Measurements from ENCODE around the gene SH3PXD2A.
"Not testable (repeated sequence)": the region's sequence is repeated elsewhere in the genome, so short reads cannot be mapped to it uniquely, and the experiment has no call there.

Gene SH3PXD2A

GRCh38 chr10:103784723-103785418 lies 70.5 kb downstream of the SH3PXD2A start:
- DNase-seq, result no peak

- no peak for DNase-seq
Measured at GRCh38 chr10:103784089-103784488, 71.3 kb downstream of the SH3PXD2A start.

- no peak for DNase-seq
Measured at GRCh38 chr10:103783681-103784080, 71.7 kb downstream of the SH3PXD2A start.

- DNase-seq, result no peak
Measured at GRCh38 chr10:103781329-103782061, 73.9 kb downstream of the SH3PXD2A start.

- no peak for DNase-seq
Measured at GRCh38 chr10:103780242-103781149, 74.9 kb downstream of the SH3PXD2A start.

- no peak for DNase-seq
Measured at GRCh38 chr10:103778358-103779139, 76.8 kb downstream of the SH3PXD2A start.

GRCh38 chr10:103776878-103777591 lies 78.3 kb downstream of the SH3PXD2A start:
- no peak for DNase-seq

GRCh38 chr10:103775776-103776175 lies 79.6 kb downstream of the SH3PXD2A start:
- no peak for DNase-seq

GRCh38 chr10:103772846-103773245 lies 82.5 kb downstream of the SH3PXD2A start:
- DNase-seq, result not testable (repeated sequence)

- DNase-seq, result peak; percentile 54
Measured at GRCh38 chr10:103772096-103772845, 83.1 kb downstream of the SH3PXD2A start.

- no peak for DNase-seq
Measured at GRCh38 chr10:103770139-103770538, 85.2 kb downstream of the SH3PXD2A start.

- DNase-seq, result no peak
Measured at GRCh38 chr10:103769176-103769575, 86.2 kb downstream of the SH3PXD2A start.

- DNase-seq, result no peak
Measured at GRCh38 chr10:103768345-103768744, 87.0 kb downstream of the SH3PXD2A start.

- no peak for DNase-seq
Measured at GRCh38 chr10:103767756-103768155, 87.6 kb downstream of the SH3PXD2A start.

GRCh38 chr10:103766751-103767505 lies 88.4 kb downstream of the SH3PXD2A start:
- no peak for DNase-seq

GRCh38 chr10:103765981-103766380 lies 89.4 kb downstream of the SH3PXD2A start:
- DNase-seq, result peak; percentile 73

GRCh38 chr10:103765168-103765567 lies 90.2 kb downstream of the SH3PXD2A start:
- no peak for DNase-seq

- no peak for DNase-seq
Measured at GRCh38 chr10:103764296-103765088, 90.9 kb downstream of the SH3PXD2A start.
